NCI-H1092 treated with DMSO at 0.1 percent for 48 hours (cell line): ENCODE measurements around the gene CHSY1.

Experiments
- DNase-seq: peaks from one replicate; lab custom pipeline; 2025; lab: John Stamatoyannopoulos, UW

Gene CHSY1

GRCh38 chr15:101188637-101189408, 63.0 kb downstream of the CHSY1 start:
- DNase-seq: no peak

GRCh38 chr15:101187820-101188636, 63.8 kb downstream of the CHSY1 start:
- no peak for DNase-seq

- no peak for DNase-seq
Observed at GRCh38 chr15:101185770-101186169, 66.1 kb downstream of the CHSY1 start.

- no peak for DNase-seq
Observed at GRCh38 chr15:101185336-101185735, 66.5 kb downstream of the CHSY1 start.

- no peak for DNase-seq
Observed at GRCh38 chr15:101184830-101185229, 67.0 kb downstream of the CHSY1 start.

GRCh38 chr15:101183931-101184305, 67.9 kb downstream of the CHSY1 start:
- no peak for DNase-seq

GRCh38 chr15:101183226-101183930, 68.5 kb downstream of the CHSY1 start:
- DNase-seq: no peak

- no peak for DNase-seq
Observed at GRCh38 chr15:101182215-101182614, 69.6 kb downstream of the CHSY1 start.

GRCh38 chr15:101181349-101181748, 70.5 kb downstream of the CHSY1 start:
- DNase-seq: no peak

- no peak for DNase-seq
Observed at GRCh38 chr15:101180620-101181307, 71.1 kb downstream of the CHSY1 start.

- DNase-seq: no peak
Observed at GRCh38 chr15:101179341-101180153, 72.3 kb downstream of the CHSY1 start.

GRCh38 chr15:101178931-101179330, 72.9 kb downstream of the CHSY1 start:
- DNase-seq: no peak

GRCh38 chr15:101178479-101178878, 73.4 kb downstream of the CHSY1 start:
- DNase-seq: no peak

GRCh38 chr15:101177866-101178265, 74.0 kb downstream of the CHSY1 start:
- no peak for DNase-seq

GRCh38 chr15:101176625-101177024, 75.2 kb downstream of the CHSY1 start:
- DNase-seq: no peak

GRCh38 chr15:101175401-101175800, 76.4 kb downstream of the CHSY1 start:
- no peak for DNase-seq

GRCh38 chr15:101174152-101174920, 77.5 kb downstream of the CHSY1 start:
- no peak for DNase-seq

- no peak for DNase-seq
Observed at GRCh38 chr15:101173233-101174119, 78.4 kb downstream of the CHSY1 start.

GRCh38 chr15:101172501-101173071, 79.3 kb downstream of the CHSY1 start:
- DNase-seq: no peak
